Fibroblast of the aortic adventitia (primary cell): ENCODE data around the gene ARFGAP3. TPM values are rescaled to one million over a fixed set of nuclear protein-coding genes. Genes with fewer than 3 reads are reported as not detected.

Experiments used
- DNase-seq: peaks from one replicate; pipeline ENCODE4 v3.0.0-alpha.2; 2010; ENCODE audit warnings: low read depth
- H3K4me3 ChIP-seq: 2 replicates; pipeline ENCODE4 v1.5.1; 2011; ENCODE audit warnings: low read depth, mild to moderate bottlenecking, control low read depth, low read length, moderate library complexity
- CTCF ChIP-seq: IDR thresholded peaks from 2 replicates; pipeline ENCODE4 v1.5.1; 2011; ENCODE audit warnings: mild to moderate bottlenecking, low read length, control low read depth, inconsistent platforms; ENCODE audit not compliant: insufficient read depth
- total RNA-seq: library from RNA; depleted of rRNA; stranded (reverse); fragments of >200 nt; gene quantifications from 2 replicates; pipeline ENCODE4 v1.2.3, GENCODE V29; 2012; ENCODE audit warnings: low replicate concordance

ARFGAP3 gene
- total RNA-seq, 1 donor: 69.3 TPM

- H3K4me3 ChIP-seq: no peak overlapping the region
- no peak for TF ChIP-seq CTCF
- DNase-seq: no peak
These were observed 25.4 kb downstream of the ARFGAP3 start for GRCh38 chr22:42831712-42832111.

GRCh38 chr22:42830161-42830560, 26.9 kb downstream of the ARFGAP3 start:
- no peak for TF ChIP-seq CTCF
- DNase-seq: no peak
- no peak overlapping the region for H3K4me3 ChIP-seq

GRCh38 chr22:42829302-42829701, 27.8 kb downstream of the ARFGAP3 start:
- TF ChIP-seq CTCF: no peak

GRCh38 chr22:42825796-42826195, 31.3 kb downstream of the ARFGAP3 start:
- no peak overlapping the region for H3K4me3 ChIP-seq
- DNase-seq: no peak
- no peak for TF ChIP-seq CTCF

More at GRCh38 chr22:42829302-42829701, 27.8 kb downstream of the ARFGAP3 start:
- DNase-seq: no peak
- no peak overlapping the region for H3K4me3 ChIP-seq

GRCh38 chr22:42821386-42821785, 35.7 kb downstream of the ARFGAP3 start:
- H3K4me3 ChIP-seq: no peak overlapping the region
- DNase-seq: no peak
- TF ChIP-seq CTCF: no peak

GRCh38 chr22:42820045-42820763, 36.9 kb downstream of the ARFGAP3 start:
- peak; percentile 90 for DNase-seq
- no peak overlapping the region for H3K4me3 ChIP-seq
- peak; percentile 57 for TF ChIP-seq CTCF
